NCI-H128 (cell line): Measurements from ENCODE around the gene ST3GAL4.
"Not testable (repeated sequence)": the region's sequence is repeated elsewhere in the genome, so short reads cannot be mapped to it uniquely, and the experiment has no call there.

Experiments used
- DNase-seq: peaks from one replicate; lab custom pipeline; 2025; ENCODE audit not compliant: unreplicated experiment; lab: John Stamatoyannopoulos, UW

ST3GAL4 gene

GRCh38 chr11:126384449-126385070 lies 29.1 kb downstream of the ST3GAL4 start:
- no peak for DNase-seq

GRCh38 chr11:126385991-126386728 lies 30.7 kb downstream of the ST3GAL4 start:
- DNase-seq = no peak

GRCh38 chr11:126386729-126387071 lies 31.2 kb downstream of the ST3GAL4 start:
- not testable (repeated sequence) for DNase-seq

GRCh38 chr11:126387857-126388256 lies 32.4 kb downstream of the ST3GAL4 start:
- DNase-seq = no peak

GRCh38 chr11:126390272-126390867 lies 34.9 kb downstream of the ST3GAL4 start:
- no peak for DNase-seq

- no peak for DNase-seq
Observed at GRCh38 chr11:126391286-126391954, 35.9 kb downstream of the ST3GAL4 start.

- DNase-seq = no peak
Observed at GRCh38 chr11:126391970-126392632, 36.6 kb downstream of the ST3GAL4 start.

GRCh38 chr11:126392633-126393013 lies 37.1 kb downstream of the ST3GAL4 start:
- no peak for DNase-seq

- DNase-seq = no peak
Observed at GRCh38 chr11:126393143-126393542, 37.7 kb downstream of the ST3GAL4 start.

- no peak for DNase-seq
Observed at GRCh38 chr11:126394036-126394435, 38.5 kb downstream of the ST3GAL4 start.

- not testable (repeated sequence) for DNase-seq
Observed at GRCh38 chr11:126394634-126395072, 39.2 kb downstream of the ST3GAL4 start.

- not testable (repeated sequence) for DNase-seq
Observed at GRCh38 chr11:126395784-126396183, 40.3 kb downstream of the ST3GAL4 start.

GRCh38 chr11:126396266-126396665 lies 40.8 kb downstream of the ST3GAL4 start:
- DNase-seq = not testable (repeated sequence)

GRCh38 chr11:126396965-126397364 lies 41.5 kb downstream of the ST3GAL4 start:
- DNase-seq = no peak

GRCh38 chr11:126398296-126398695 lies 42.8 kb downstream of the ST3GAL4 start:
- DNase-seq = no peak

- no peak for DNase-seq
Observed at GRCh38 chr11:126398721-126399120, 43.2 kb downstream of the ST3GAL4 start.

GRCh38 chr11:126400019-126400418 lies 44.5 kb downstream of the ST3GAL4 start:
- no peak for DNase-seq

GRCh38 chr11:126400479-126400878 lies 45.0 kb downstream of the ST3GAL4 start:
- no peak for DNase-seq

- no peak for DNase-seq
Observed at GRCh38 chr11:126403022-126403581, 47.6 kb downstream of the ST3GAL4 start.

GRCh38 chr11:126403658-126404057 lies 48.2 kb downstream of the ST3GAL4 start:
- DNase-seq = no peak

GRCh38 chr11:126404367-126404766 lies 48.9 kb downstream of the ST3GAL4 start:
- no peak for DNase-seq
